Activated naive CD8-positive, alpha-beta T cell treated with anti-CD3 and anti-CD28 coated beads, Interleukin-2, amount 50 U/mL, for 24 hours (primary cell): ENCODE measurements around the gene ADO.
A peak's percentile ranks its signal among the peaks of the same experiment; 100 is the strongest.
"Not testable (repeated sequence)": the region's sequence is repeated elsewhere in the genome, so short reads cannot be mapped to it uniquely, and the experiment has no call there.

ENCODE experiments used
- ATAC-seq: fragments of 150-1000 bp; cut with Tn5 transposase; one replicate; pipeline ENCODE4 v1.10.0; 2021
- DNase-seq: peaks from one replicate; pipeline ENCODE4 v3.0.0; 2021
- H3K27ac Mint-ChIP-seq: one replicate; pipeline ENCODE4 v1.8.0; 2021; ENCODE audit warnings: mild to moderate bottlenecking, mixed read lengths
- H3K27me3 Mint-ChIP-seq: one replicate; pipeline ENCODE4 v1.8.0; 2021; ENCODE audit warnings: mixed read lengths
- H3K36me3 Mint-ChIP-seq: one replicate; pipeline ENCODE4 v1.8.0; 2021; ENCODE audit warnings: low read depth, mixed read lengths
- H3K4me1 Mint-ChIP-seq: one replicate; pipeline ENCODE4 v1.8.0; 2021; ENCODE audit warnings: mixed read lengths
- H3K4me3 Mint-ChIP-seq: one replicate; pipeline ENCODE4 v1.8.0; 2021; ENCODE audit warnings: mild to moderate bottlenecking, moderate library complexity, mixed read lengths
- H3K9me3 Mint-ChIP-seq: one replicate; pipeline ENCODE4 v1.8.0; 2021; ENCODE audit warnings: mixed read lengths

Gene ADO

DNA sequence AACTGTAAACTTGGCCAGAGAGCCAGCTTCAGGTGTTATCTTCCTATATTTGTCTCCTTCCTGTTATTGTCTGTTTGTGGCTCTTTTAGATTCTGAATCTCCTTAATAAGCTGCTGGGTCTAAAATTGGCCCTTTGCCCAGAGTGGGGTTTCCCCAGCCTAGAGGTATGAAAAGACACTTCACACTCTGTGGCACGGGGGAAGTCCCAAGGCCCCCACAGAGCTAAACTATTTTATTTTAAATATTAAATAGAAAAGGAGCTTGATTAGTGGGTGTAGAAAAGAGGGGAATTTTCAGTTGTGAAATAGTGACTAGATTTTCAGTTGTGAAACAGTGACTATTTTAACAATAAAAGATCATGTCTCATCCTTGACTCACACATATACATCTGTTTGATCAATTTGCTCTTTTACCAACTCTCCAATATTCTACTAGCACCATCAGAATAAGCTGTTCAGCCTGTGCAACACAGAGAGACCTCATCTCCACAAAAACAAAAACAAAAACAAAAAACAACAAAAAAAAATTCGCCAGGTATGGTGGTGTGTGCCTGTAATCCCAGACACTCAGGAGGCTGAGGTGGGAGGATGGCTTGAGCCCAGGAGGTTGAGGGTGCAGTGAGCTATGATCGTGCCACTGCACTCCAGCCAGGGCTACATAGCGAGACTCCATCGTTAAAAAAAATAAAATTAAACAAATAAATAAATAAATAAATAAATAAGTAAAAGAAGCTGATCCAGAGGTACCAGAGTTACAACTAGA lies 24.9 kb upstream of the ADO start:
- H3K27me3 Mint-ChIP-seq: no peaks in the 10 kb centered on the region
- H3K4me1 Mint-ChIP-seq: peaks cover 48% of the 10 kb centered on the region
- H3K9me3 Mint-ChIP-seq: peaks cover 5% of the 10 kb centered on the region
- peak; percentile 94 for ATAC-seq
- peak; percentile 87 for DNase-seq
- peak overlapping the region; percentile 50 for H3K4me3 Mint-ChIP-seq
- H3K36me3 Mint-ChIP-seq: peaks cover 2% of the 10 kb centered on the region
- peak overlapping the region; percentile 76 for H3K27ac Mint-ChIP-seq

DNA sequence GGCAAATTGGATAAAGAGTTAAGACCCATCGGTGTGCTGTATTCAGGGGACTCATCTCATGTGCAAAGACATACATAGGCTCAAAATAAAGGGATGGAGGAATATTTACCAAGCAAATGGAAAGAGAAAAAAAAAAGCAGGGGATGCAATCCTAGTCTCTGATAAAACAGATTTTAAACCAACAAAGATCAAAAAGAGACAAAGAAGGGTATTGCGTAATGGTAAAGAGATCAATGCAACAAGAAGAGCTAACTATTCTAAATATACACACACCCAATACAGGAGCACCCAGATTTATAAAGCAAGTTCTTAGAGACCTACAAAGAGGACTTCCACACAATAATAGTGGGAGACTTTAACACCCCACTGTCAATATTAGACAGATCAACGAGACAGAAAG lies 20.0 kb upstream of the ADO start:
- H3K4me1 Mint-ChIP-seq: peaks cover 18% of the 10 kb centered on the region
- H3K27ac Mint-ChIP-seq, H3K4me3 Mint-ChIP-seq, DNase-seq, ATAC-seq, H3K36me3 Mint-ChIP-seq, H3K27me3 Mint-ChIP-seq: not testable (repeated sequence)
- H3K9me3 Mint-ChIP-seq: peaks cover 20% of the 10 kb centered on the region

DNA sequence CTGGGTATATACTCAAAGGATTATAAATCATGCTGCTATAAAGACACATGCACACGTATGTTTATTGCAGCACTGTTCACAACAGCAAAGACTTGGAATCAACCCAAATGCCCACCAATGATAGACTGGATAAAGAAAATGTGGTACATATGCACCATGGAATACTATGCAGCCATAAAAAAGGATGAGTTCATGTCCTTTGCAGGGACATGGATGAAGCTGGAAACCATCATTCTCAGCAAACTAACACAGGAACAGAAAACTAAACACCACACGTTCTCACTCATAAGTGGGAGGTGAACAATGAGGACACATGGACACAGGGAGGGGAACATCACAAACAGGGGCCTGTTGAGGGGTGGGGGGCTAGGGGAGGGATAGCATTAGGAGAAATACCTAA lies 16.2 kb upstream of the ADO start:
- H3K27me3 Mint-ChIP-seq, DNase-seq, ATAC-seq, H3K36me3 Mint-ChIP-seq, H3K4me3 Mint-ChIP-seq, H3K27ac Mint-ChIP-seq, H3K4me1 Mint-ChIP-seq: not testable (repeated sequence)
- peaks cover 20% of the 10 kb centered on the region for H3K9me3 Mint-ChIP-seq

DNA sequence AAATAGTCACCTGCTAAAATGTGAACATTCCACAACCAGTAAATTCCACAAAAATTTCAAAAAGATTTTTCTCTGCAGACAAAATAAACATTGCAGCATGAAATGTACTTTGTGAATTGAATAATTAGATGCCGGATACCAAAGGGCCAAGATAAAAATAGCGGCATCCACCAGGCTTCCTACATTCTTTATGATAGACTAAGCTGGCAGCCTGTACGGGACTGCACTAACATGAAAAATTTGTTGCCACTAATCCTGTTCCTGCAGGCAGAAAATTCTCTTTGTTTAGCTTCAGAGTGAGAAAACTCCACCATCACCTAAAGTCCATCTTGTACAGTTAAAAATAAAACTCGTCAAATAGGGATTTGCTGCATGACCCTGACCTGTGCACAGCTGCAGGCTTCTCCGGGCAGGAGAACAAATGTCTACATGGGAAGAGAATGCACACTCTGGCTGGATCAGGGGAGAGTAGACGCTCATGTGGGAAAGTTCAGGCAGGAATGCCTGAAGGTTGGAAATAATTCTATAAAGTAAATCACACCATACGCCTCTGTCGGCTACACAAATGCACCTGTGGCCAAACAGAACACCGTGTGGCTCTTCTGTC lies 15.6 kb upstream of the ADO start:
- Mint-ChIP-seq H3K4me3 (no peak overlapping the region), H3K4me1 (no peaks in the 10 kb centered on the region), H3K27ac (no peak overlapping the region), H3K9me3 (peaks cover 20% of the 10 kb centered on the region), H3K36me3 (peaks cover 7% of the 10 kb centered on the region), H3K27me3 (peaks cover 5% of the 10 kb centered on the region)
- ATAC-seq (no peak), DNase-seq (no peak)

DNA sequence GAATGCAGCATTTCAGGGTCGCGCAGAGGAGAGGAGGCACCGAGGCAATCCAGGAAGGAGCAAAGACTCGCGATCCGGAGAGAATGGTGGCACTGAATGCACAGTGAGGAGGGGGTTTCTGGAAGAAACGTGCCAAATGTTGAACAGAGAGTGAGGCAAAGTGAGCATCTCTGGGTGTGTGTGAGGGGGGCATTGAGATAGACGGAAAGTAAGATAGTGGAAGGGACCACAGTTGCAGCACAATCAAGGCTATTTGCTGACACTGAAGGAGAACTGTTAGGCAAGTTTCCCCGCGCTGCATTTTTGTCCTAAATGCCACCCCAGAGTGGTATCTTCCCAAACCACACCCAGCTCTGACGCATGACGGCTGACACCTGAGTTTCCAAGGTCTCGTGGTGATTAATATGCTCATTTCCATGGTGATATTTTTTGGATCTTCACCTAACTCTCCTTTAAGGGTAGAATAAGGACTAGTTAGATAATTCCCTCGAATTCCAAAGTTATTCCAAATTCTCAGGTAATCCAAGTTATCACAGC lies 14.4 kb upstream of the ADO start:
- peaks cover 5% of the 10 kb centered on the region for H3K27me3 Mint-ChIP-seq
- H3K4me3 Mint-ChIP-seq: no peak overlapping the region
- DNase-seq: no peak
- H3K4me1 Mint-ChIP-seq: no peaks in the 10 kb centered on the region
- H3K36me3 Mint-ChIP-seq: peaks cover 3% of the 10 kb centered on the region
- ATAC-seq: no peak
- peaks cover 11% of the 10 kb centered on the region for H3K9me3 Mint-ChIP-seq
- no peak overlapping the region for H3K27ac Mint-ChIP-seq

DNA sequence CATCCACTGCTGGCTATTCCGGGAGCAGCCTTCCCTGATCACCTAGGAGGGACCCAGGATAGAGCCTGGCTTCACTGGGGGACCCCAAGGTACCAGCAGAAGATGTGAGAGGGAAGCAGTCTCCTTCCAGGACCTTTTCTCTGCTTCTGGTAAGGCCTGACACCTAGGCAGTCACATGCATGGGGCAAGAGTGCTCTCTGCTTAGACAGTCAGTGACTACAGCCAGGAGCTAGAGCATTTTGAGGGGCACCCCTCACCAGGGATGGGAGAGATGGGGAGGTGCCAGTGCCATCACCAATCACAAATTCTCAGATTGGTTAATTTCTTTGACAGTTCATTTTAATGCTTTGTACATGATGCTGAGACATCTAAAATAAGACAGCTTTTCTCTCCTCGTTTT lies 13.9 kb upstream of the ADO start:
- H3K36me3 Mint-ChIP-seq: no peaks in the 10 kb centered on the region
- ATAC-seq: no peak
- H3K9me3 Mint-ChIP-seq: peaks cover 6% of the 10 kb centered on the region
- H3K4me1 Mint-ChIP-seq: no peaks in the 10 kb centered on the region
- H3K27ac Mint-ChIP-seq: no peak overlapping the region
- peaks cover 3% of the 10 kb centered on the region for H3K27me3 Mint-ChIP-seq
- no peak overlapping the region for H3K4me3 Mint-ChIP-seq
- DNase-seq: no peak

DNA sequence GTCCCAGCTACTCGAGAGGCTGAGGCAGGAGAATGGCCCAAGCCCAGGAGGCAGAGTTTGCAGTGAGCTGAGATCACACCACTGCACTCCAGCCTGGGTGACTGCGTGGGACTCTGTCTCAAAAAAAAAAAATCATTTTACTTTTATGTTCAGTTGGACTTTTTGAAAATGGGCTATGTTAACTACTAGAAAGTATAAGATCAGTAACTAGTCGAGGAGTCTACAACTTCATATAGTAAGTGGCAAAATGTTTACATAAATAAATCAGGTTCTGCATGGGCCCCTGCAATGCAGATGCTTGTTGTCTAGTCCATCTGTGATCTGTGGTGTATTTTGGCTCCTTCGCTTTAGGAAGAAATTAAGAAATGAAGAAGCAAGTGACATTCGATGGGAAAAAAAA lies 12.3 kb upstream of the ADO start:
- Mint-ChIP-seq H3K4me1 (peaks cover 2% of the 10 kb centered on the region), H3K36me3 (no peaks in the 10 kb centered on the region), H3K4me3 (no peak overlapping the region), H3K27me3 (peaks cover 17% of the 10 kb centered on the region), H3K9me3 (peaks cover under 1% of the 10 kb centered on the region), H3K27ac (no peak overlapping the region)
- DNase-seq (no peak), ATAC-seq (no peak)

DNA sequence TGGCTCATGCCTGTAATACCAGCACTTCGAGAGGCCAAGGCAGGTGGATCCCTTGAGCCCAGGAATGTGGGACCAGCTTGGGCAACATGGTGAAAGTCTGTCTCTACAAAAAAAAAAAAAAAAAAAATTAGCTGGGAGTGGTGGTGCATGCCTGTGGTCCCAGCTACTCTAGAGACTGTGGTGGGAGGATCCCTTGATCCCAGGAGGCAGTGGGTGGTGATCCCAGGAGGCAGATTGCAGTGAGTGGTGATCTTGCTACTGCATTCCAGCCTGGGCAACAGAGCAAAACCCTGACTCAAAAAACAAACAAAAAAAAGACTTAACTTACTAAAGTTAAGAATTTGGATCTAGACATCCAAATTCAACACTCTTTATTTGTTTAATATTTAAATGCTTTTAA lies 10.2 kb upstream of the ADO start:
- peaks cover 2% of the 10 kb centered on the region for H3K4me1 Mint-ChIP-seq
- peaks cover 30% of the 10 kb centered on the region for H3K27me3 Mint-ChIP-seq
- no peak for DNase-seq
- H3K9me3 Mint-ChIP-seq: no peaks in the 10 kb centered on the region
- no peak overlapping the region for H3K4me3 Mint-ChIP-seq
- no peaks in the 10 kb centered on the region for H3K36me3 Mint-ChIP-seq
- no peak overlapping the region for H3K27ac Mint-ChIP-seq
- no peak for ATAC-seq

DNA sequence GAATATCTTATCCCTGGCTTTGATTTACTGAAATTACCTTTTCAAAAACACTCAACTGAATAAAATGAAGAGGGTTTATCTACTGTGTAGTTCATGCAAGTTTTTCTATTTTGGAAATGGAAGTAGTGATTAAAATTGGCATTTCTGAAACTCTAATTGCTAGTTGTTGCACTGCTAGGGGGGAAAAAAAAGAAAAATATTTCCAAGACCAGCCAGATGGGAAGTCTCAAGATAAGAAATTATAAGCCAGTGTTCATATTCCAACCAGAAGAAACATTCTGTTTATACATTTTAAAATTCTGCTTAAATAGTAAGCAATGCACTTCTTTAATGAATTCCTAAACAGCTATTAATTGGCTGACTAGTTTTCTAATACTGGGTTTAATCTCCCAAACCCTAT lies 9.4 kb upstream of the ADO start:
- Mint-ChIP-seq H3K9me3 (no peaks in the 10 kb centered on the region), H3K36me3 (no peaks in the 10 kb centered on the region), H3K27ac (no peak overlapping the region), H3K4me3 (no peak overlapping the region), H3K27me3 (peaks cover 30% of the 10 kb centered on the region), H3K4me1 (peaks cover 2% of the 10 kb centered on the region)
- ATAC-seq: no peak
- DNase-seq: no peak

DNA sequence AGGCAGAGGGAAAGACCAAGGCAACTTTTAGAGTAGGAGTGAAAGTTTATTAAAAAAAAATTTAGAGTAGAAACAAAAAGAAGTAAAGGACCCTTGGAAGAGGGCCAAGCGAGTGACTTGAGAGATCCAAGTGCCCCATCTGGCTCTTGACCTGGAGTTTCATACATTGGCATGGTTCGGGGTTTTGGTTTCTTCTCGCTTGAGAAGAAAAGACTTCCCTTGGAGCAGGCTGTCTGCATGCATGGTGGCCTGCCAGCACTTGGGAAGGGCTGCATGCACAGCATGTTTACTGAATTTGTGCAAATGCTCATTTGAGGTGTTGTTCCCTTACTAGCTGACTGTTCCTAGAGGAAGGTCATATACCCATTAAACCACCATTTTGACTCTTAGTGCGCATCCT lies 8.8 kb upstream of the ADO start:
- Mint-ChIP-seq H3K36me3 (no peaks in the 10 kb centered on the region), H3K9me3 (no peaks in the 10 kb centered on the region), H3K27me3 (peaks cover 30% of the 10 kb centered on the region), H3K27ac (no peak overlapping the region), H3K4me1 (peaks cover 2% of the 10 kb centered on the region), H3K4me3 (no peak overlapping the region)
- ATAC-seq (no peak), DNase-seq (no peak)

DNA sequence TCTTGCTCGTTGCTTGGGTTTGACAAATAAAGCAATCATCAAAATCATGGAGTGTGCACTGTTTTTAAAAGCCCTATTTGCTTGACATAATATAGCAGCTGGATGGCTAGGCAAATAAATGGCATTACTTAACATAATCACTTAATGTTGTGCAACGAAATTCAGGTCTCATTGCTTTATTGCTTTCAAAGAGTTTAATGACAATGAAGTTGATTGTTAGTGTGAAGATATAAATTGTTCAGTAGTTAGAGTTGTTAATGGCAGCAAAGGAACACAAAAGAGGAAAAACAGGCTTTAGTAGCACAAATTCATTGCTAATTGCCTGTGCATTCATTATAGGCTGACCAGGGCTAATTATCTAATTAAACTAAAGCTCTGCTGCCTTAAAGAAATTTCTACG lies 7.6 kb upstream of the ADO start:
- Mint-ChIP-seq H3K36me3 (no peaks in the 10 kb centered on the region), H3K27me3 (peaks cover 30% of the 10 kb centered on the region), H3K27ac (no peak overlapping the region), H3K4me1 (peaks cover 2% of the 10 kb centered on the region), H3K9me3 (no peaks in the 10 kb centered on the region), H3K4me3 (no peak overlapping the region)
- DNase-seq: no peak
- ATAC-seq: no peak

DNA sequence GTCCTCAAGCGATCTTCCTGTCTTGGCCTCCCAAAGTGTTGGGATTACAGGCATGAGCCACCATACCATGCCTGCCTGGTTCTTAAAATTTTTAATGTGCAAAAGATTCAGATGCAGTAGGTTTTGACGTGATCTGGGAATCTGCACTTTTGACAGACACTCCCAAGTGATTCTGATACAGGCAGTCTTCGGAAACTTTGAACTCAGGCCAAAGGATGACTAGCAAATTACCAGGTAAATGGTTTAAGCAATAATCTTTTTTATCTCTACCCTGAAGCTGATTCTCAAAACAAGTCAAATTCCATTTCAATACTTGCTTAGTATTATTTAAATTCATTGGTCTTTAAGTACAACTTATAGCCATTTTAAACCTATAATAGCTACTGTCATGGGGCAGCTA lies 2.6 kb upstream of the ADO start:
- no peak for DNase-seq
- H3K4me1 Mint-ChIP-seq: peaks cover 19% of the 10 kb centered on the region
- H3K27me3 Mint-ChIP-seq: peaks cover 17% of the 10 kb centered on the region
- no peaks in the 10 kb centered on the region for H3K9me3 Mint-ChIP-seq
- no peak overlapping the region for H3K27ac Mint-ChIP-seq
- H3K36me3 Mint-ChIP-seq: peaks cover 10% of the 10 kb centered on the region
- ATAC-seq: no peak
- H3K4me3 Mint-ChIP-seq: no peak overlapping the region

DNA sequence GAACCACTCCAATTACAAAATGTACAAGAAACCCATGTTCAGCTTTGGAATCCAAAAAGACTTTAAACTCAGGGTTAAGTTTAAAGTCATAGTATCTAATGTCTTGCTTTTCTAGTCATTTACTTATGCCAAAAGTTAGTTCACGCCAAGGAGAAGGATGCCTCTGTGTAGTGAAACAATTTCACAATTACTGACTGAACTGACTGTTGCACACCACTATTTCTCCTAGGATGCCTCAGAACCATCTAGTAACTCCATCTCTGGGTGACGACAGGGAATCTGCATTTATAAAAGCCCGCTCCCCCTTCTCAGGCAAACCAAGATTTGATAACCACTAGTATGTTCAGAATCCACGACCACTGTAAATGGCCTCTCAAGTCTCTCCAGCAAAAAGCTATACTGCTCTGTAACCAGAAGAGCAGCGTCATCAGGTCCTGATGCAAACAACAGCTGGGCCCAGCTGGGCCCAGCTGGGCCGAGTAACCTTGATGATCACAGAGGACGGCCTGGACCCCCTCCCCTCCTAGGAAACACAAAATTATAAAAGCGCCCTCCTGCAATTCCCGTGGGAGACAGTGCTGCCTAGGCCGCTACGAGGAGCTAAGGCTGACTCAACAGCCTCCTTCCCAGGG lies 680 bp upstream of the ADO start:
- ATAC-seq: no peak
- Mint-ChIP-seq H3K4me1 (peaks cover 38% of the 10 kb centered on the region), H3K27ac (peak overlapping the region; percentile 99), H3K36me3 (peaks cover 29% of the 10 kb centered on the region), H3K27me3 (peaks cover 4% of the 10 kb centered on the region), H3K9me3 (no peaks in the 10 kb centered on the region), H3K4me3 (peak overlapping the region; percentile 90)
- no peak for DNase-seq

DNA sequence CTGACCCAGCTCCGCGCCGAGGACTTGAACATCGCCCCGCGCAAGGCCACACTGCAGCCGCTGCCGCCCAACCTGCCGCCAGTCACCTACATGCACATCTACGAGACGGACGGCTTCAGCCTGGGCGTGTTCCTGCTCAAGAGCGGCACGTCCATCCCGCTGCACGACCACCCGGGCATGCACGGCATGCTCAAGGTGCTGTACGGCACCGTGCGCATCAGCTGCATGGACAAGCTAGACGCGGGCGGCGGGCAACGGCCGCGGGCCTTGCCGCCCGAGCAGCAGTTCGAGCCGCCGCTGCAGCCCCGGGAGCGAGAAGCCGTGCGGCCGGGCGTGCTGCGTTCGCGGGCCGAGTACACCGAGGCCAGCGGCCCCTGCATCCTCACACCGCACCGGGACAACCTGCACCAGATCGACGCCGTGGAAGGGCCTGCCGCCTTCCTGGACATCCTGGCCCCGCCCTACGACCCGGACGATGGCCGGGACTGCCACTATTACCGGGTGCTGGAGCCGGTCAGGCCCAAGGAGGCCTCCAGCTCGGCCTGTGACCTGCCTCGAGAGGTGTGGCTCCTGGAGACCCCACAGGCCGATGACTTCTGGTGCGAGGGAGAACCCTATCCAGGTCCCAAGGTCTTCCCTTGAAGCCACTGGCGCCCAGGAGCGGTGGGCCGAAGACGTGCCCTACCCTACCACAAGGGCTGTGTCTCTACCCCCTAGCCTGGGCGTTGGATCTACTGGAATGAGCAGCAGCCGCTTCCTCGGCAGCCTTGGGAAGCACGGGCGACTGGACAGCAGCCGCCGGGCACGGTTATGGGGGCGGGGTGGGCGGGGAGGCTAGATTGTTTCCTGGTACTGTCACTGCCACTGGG lies 945 bp downstream of the ADO start:
- H3K27me3 Mint-ChIP-seq: no peaks in the 10 kb centered on the region
- peaks cover 38% of the 10 kb centered on the region for H3K36me3 Mint-ChIP-seq
- H3K9me3 Mint-ChIP-seq: no peaks in the 10 kb centered on the region
- peak overlapping the region; percentile 82 for H3K27ac Mint-ChIP-seq
- peak; percentile 28 for DNase-seq
- H3K4me1 Mint-ChIP-seq: peaks cover 53% of the 10 kb centered on the region
- peak; percentile 1 for ATAC-seq
- peak overlapping the region; percentile 90 for H3K4me3 Mint-ChIP-seq
